HG02973 (cell line): ENCODE results near the gene BEST2.
A peak's percentile ranks its signal among the peaks of the same experiment; 100 is the strongest.

Source experiments
- ATAC-seq: cut with Tn5 transposase; IDR thresholded peaks from one replicate; pipeline ENCODE4 v1.9.1; 2021; ENCODE audit warnings: moderate library complexity; ENCODE audit not compliant: unreplicated experiment

BEST2 gene

GRCh38 chr19:12786141-12786870 lies 34.7 kb downstream of the BEST2 start:
- no peak for ATAC-seq

- no peak for ATAC-seq
Measured at GRCh38 chr19:12786952-12787351, 35.4 kb downstream of the BEST2 start.

GRCh38 chr19:12787458-12787857 lies 35.9 kb downstream of the BEST2 start:
- no peak for ATAC-seq

GRCh38 chr19:12788042-12788681 lies 36.6 kb downstream of the BEST2 start:
- no peak for ATAC-seq

GRCh38 chr19:12788682-12789097 lies 37.1 kb downstream of the BEST2 start:
- ATAC-seq, result no peak

- ATAC-seq, result no peak
Measured at GRCh38 chr19:12789098-12789903, 37.7 kb downstream of the BEST2 start.

- peak; percentile 34 for ATAC-seq
Measured at GRCh38 chr19:12789904-12790619, 38.5 kb downstream of the BEST2 start.

- no peak for ATAC-seq
Measured at GRCh38 chr19:12790628-12791344, 39.2 kb downstream of the BEST2 start.

GRCh38 chr19:12791345-12792050 lies 39.9 kb downstream of the BEST2 start, which contains the start of gene JUNB:
Gene JUNB (plus strand): TSS chr19:12791486. CDS start chr19:12791772, 286 bp downstream.
- peak; percentile 19 for ATAC-seq

GRCh38 chr19:12792051-12792852 lies 40.7 kb downstream of the BEST2 start:
- no peak for ATAC-seq

- no peak for ATAC-seq
Measured at GRCh38 chr19:12792853-12793289, 41.3 kb downstream of the BEST2 start.

GRCh38 chr19:12793290-12794195 lies 42.0 kb downstream of the BEST2 start:
- ATAC-seq, result peak; percentile 19

- no peak for ATAC-seq
Measured at GRCh38 chr19:12794196-12794941, 42.8 kb downstream of the BEST2 start.

- no peak for ATAC-seq
Measured at GRCh38 chr19:12794971-12795381, 43.4 kb downstream of the BEST2 start.

- no peak for ATAC-seq
Measured at GRCh38 chr19:12796146-12797071, 44.8 kb downstream of the BEST2 start.

GRCh38 chr19:12797141-12797587 lies 45.6 kb downstream of the BEST2 start:
- no peak for ATAC-seq
